ENCODE data around the gene USH2A.

The USH2A gene

GRCh38 chr1:216034506-216034905 is 388.7 kb downstream of the USH2A start:
- ChIA-PET CTCF (no interaction called here), POLR2A (no interaction called here)
- H3K27ac ChIP-seq (ENCODE audit: extremely low read depth, low read depth, low read length) = no peak overlapping the region
- no peaks in the 10 kb centered on the region for H3K9me3 ChIP-seq (ENCODE audit: control insufficient read depth, insufficient read depth, low read depth, low read length)
- no peaks in the 10 kb centered on the region for H3K4me1 ChIP-seq (ENCODE audit: control insufficient read depth, insufficient read depth, low read length)
- TF ChIP-seq ZNF747 (tag by site-specific recombination; IDR thresholded peaks at IDR 0.05) (no peak), KLF17 (tag by site-specific recombination; IDR thresholded peaks at IDR 0.05) (no peak), ZNF146 (tag by site-specific recombination; IDR thresholded peaks at IDR 0.05) (no peak), ZNF48 (tag by site-specific recombination; IDR thresholded peaks at IDR 0.05) (no peak), ZNF140 (tag by site-specific recombination; IDR thresholded peaks at IDR 0.05) (no peak)
- H3K36me3 ChIP-seq (ENCODE audit: control insufficient read depth in 2 of 2, insufficient read depth in 1 of 2, low read length in 2 of 2) = no peaks in the 10 kb centered on the region
- no peak overlapping the region for H3K4me3 ChIP-seq (ENCODE audit: low read depth, low read length)

- no peak overlapping the region for H3K27ac ChIP-seq (ENCODE audit: extremely low read depth, low read depth, low read length)
- no peaks in the 10 kb centered on the region for H3K9me3 ChIP-seq (ENCODE audit: control insufficient read depth, insufficient read depth, low read depth, low read length)
- ChIA-PET POLR2A (no interaction called here), CTCF (no interaction called here)
- no peak for TF ChIP-seq RBAK (tag by site-specific recombination; IDR thresholded peaks at IDR 0.05)
- TF ChIP-seq ZBTB49 (tag by site-specific recombination; IDR thresholded peaks at IDR 0.05; ENCODE audit: low read depth) = no peak
- no peak for TF ChIP-seq ZNF777 (tag by site-specific recombination; IDR thresholded peaks at IDR 0.05; ENCODE audit: borderline replicate concordance)
- no peak for TF ChIP-seq KLF1 (tag by site-specific recombination; IDR thresholded peaks at IDR 0.05)
- TF ChIP-seq ZNF362 (tag by site-specific recombination; IDR thresholded peaks at IDR 0.05) = no peak
- no peak for TF ChIP-seq PATZ1 (tag by site-specific recombination; IDR thresholded peaks at IDR 0.05)
- TF ChIP-seq ZNF48 (tag by site-specific recombination; IDR thresholded peaks at IDR 0.05) = no peak
- TF ChIP-seq ZFHX2 (tag by site-specific recombination; conservative IDR thresholded peaks at IDR 0.05) = no peak
- TF ChIP-seq ZNF184 (tag by site-specific recombination; IDR thresholded peaks at IDR 0.05) = no peak
- no peaks in the 10 kb centered on the region for H3K4me1 ChIP-seq (ENCODE audit: control insufficient read depth, insufficient read depth, low read length)
- H3K4me3 ChIP-seq (ENCODE audit: low read depth, low read length) = no peak overlapping the region
- H3K36me3 ChIP-seq (ENCODE audit: control insufficient read depth in 2 of 2, insufficient read depth in 1 of 2, low read length in 2 of 2) = no peaks in the 10 kb centered on the region
Observed at GRCh38 chr1:216032961-216033614, 390.2 kb downstream of the USH2A start.

- ChIA-PET POLR2A (no interaction called here), CTCF (no interaction called here)
- Histone ChIP-seq H3K36me3 (ENCODE audit: control insufficient read depth in 2 of 2, insufficient read depth in 1 of 2, low read length in 2 of 2) (no peaks in the 10 kb centered on the region), H3K9me3 (ENCODE audit: control insufficient read depth, insufficient read depth, low read depth, low read length) (no peaks in the 10 kb centered on the region), H3K27ac (ENCODE audit: extremely low read depth, low read depth, low read length) (no peak overlapping the region), H3K4me3 (ENCODE audit: low read depth, low read length) (no peak overlapping the region), H3K4me1 (ENCODE audit: control insufficient read depth, insufficient read depth, low read length) (no peaks in the 10 kb centered on the region)
- TF ChIP-seq ZNF704 (tag by site-specific recombination; IDR thresholded peaks at IDR 0.05) (no peak), ZNF623 (tag by site-specific recombination; IDR thresholded peaks at IDR 0.05) (no peak), ZNF426 (tag by site-specific recombination; IDR thresholded peaks at IDR 0.05) (no peak), ZNF701 (tag by site-specific recombination; IDR thresholded peaks at IDR 0.05) (no peak), ZNF521 (tag by site-specific recombination; IDR thresholded peaks at IDR 0.05) (no peak), ZNF366 (tag by site-specific recombination; conservative IDR thresholded peaks at IDR 0.05) (no peak), ZBTB8A (tag by site-specific recombination; IDR thresholded peaks at IDR 0.05) (no peak), ZNF10 (tag by site-specific recombination; IDR thresholded peaks at IDR 0.05) (no peak), ZNF292 (tag by site-specific recombination; IDR thresholded peaks at IDR 0.05; ENCODE audit: borderline replicate concordance, low read depth) (no peak), ZNF513 (tag by site-specific recombination; IDR thresholded peaks at IDR 0.05) (no peak)
Observed at GRCh38 chr1:216032284-216032683, 391.0 kb downstream of the USH2A start.

Measured in HEK293 (cell line).